ENCODE results near the gene GGTLC1.

GRCh38 chr20:23974966-23975365 lies 13.6 kb downstream of the GGTLC1 start:
- TF ChIP-seq CTCF (IDR thresholded peaks at IDR 0.05; ENCODE audit: low read depth, low read length, poor library complexity, severe bottlenecking) (no peak), EZH2phosphoT487 (IDR thresholded peaks at IDR 0.05; ENCODE audit: borderline replicate concordance, low read length) (no peak)

All from DOHH2 (cell line).